ENCODE results near the gene CYP27A1.

Gene CYP27A1

GRCh38 chr2:218859988-218860831, 78.3 kb downstream of the CYP27A1 start:
- DNase-seq: no peak

GRCh38 chr2:218860950-218861381, 79.0 kb downstream of the CYP27A1 start:
- DNase-seq: peak; percentile 16

- no peak for DNase-seq
Observed at GRCh38 chr2:218861645-218862318, 79.8 kb downstream of the CYP27A1 start.

- DNase-seq: no peak
Observed at GRCh38 chr2:218863021-218863520, 81.1 kb downstream of the CYP27A1 start.

Measured in NCI-H2081 treated with DMSO at 0.1 percent for 48 hours (cell line).